ENCODE results near the gene FIS1.

FIS1 gene

GRCh38 chr7:101234636-101235035, 10.2 kb downstream of the FIS1 start:
- WGBS (ENCODE audit: extremely low coverage, insufficient coverage, insufficient read length) = no CpG with 5 or more reads among the region's 5 CpGs
- no peak overlapping the region for H3K14ac ChIP-seq (ENCODE audit: low read length)

DNA sequence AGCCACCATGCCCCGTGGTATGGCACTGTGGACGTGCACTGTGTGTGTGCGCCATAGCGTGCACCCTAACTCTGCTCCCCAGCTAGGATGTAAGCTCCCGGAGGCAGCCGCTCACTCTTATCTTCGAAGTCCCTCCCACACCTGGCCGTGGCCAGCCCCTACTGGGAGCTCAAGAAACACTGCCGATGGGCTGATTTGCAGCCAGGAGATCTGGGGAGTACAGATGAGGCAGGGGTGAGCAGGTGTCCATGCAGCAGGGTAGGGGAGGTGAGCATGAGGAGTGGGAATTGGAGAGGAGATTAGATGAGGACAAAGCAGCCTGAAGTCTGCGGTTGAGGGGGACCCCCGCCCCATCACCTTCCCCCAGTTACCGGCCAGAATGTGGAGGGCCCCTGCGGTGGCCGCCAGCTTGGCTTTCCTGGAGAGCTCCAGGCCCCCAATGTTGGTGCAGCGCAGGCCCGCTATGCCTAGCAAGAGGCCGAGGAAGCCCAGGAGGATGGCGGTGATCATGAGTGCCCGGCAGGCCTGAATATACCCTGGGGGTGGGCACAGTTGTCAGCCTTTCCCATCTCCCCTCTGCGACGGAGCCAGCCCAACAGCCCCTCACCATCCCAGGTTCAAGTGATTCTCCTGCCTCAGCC, 10.9 kb downstream of the FIS1 start:
- H2BK12ac ChIP-seq (ENCODE audit: low read length) = no peak overlapping the region
- H3K4ac ChIP-seq (ENCODE audit: low read depth, low read length) = no peak overlapping the region
- no peak for DNase-seq
- no peak overlapping the region for H3K4me2 ChIP-seq (ENCODE audit: low read length)
- no peaks in the 10 kb centered on the region for H3K9me3 ChIP-seq (ENCODE audit: insufficient read depth, low read depth, low read length)
- H3K9ac ChIP-seq (ENCODE audit: low read length) = no peak overlapping the region
- no peak overlapping the region for H2BK5ac ChIP-seq (ENCODE audit: low read depth, low read length, poor library complexity)
- peaks cover 10 to 24% of the 10 kb centered on the region in 2 experiments for H3K4me1 ChIP-seq (ENCODE audit: control insufficient read depth in 1 of 2, insufficient read depth in 2 of 2, low read length in 2 of 2)
- H2AFZ ChIP-seq (ENCODE audit: insufficient read depth, low read length, poor library complexity) = no peak overlapping the region
- H3K4me3 ChIP-seq (ENCODE audit: low read depth, low read length) = no peak overlapping the region
- no peak overlapping the region for H4K91ac ChIP-seq (ENCODE audit: low read depth, low read length)
- H3K14ac ChIP-seq (ENCODE audit: low read length) = no peak overlapping the region
- H4K8ac ChIP-seq (ENCODE audit: low read depth, low read length) = no peak overlapping the region
- no peak overlapping the region for H2BK120ac ChIP-seq (ENCODE audit: insufficient read depth, low read length, poor library complexity)
- no peaks in the 10 kb centered on the region for H3K27me3 ChIP-seq (ENCODE audit: insufficient read depth, low read length)
- no CpG with 5 or more reads among the region's 21 CpGs for WGBS (ENCODE audit: extremely low coverage, insufficient coverage, insufficient read length)
- no peak overlapping the region for H2AK5ac ChIP-seq (ENCODE audit: low read length)
- H3K18ac ChIP-seq (ENCODE audit: low read length) = no peak overlapping the region
- peaks cover 18 to 28% of the 10 kb centered on the region in 2 experiments for H3K36me3 ChIP-seq (ENCODE audit: control insufficient read depth in 1 of 2, insufficient read depth in 2 of 2, low read length in 2 of 2)
- no peak overlapping the region for H3K23ac ChIP-seq (ENCODE audit: low read length)
- H3K27ac ChIP-seq (ENCODE audit: low read depth, low read length) = no peak overlapping the region
- peaks cover 7% of the 10 kb centered on the region for H3K79me1 ChIP-seq (ENCODE audit: low read length)
- no peak overlapping the region for H4K12ac ChIP-seq (ENCODE audit: low read depth, low read length)
- no peaks in the 10 kb centered on the region for H3K79me2 ChIP-seq (ENCODE audit: control insufficient read depth, insufficient read depth, low read length, poor library complexity)

More at GRCh38 chr7:101234636-101235035, 10.2 kb downstream of the FIS1 start:
- H3K27ac ChIP-seq (ENCODE audit: low read depth, low read length) = no peak overlapping the region
- no peak overlapping the region for H4K91ac ChIP-seq (ENCODE audit: low read depth, low read length)
- H3K27me3 ChIP-seq (ENCODE audit: insufficient read depth, low read length) = no peaks in the 10 kb centered on the region
- no peak overlapping the region for H2BK120ac ChIP-seq (ENCODE audit: insufficient read depth, low read length, poor library complexity)
- no peaks in the 10 kb centered on the region for H3K79me2 ChIP-seq (ENCODE audit: control insufficient read depth, insufficient read depth, low read length, poor library complexity)
- H3K36me3 ChIP-seq (ENCODE audit: control insufficient read depth in 1 of 2, insufficient read depth in 2 of 2, low read length in 2 of 2) = peaks cover 22 to 33% of the 10 kb centered on the region in 2 experiments
- no peak overlapping the region for H3K4ac ChIP-seq (ENCODE audit: low read depth, low read length)
- H2AK5ac ChIP-seq (ENCODE audit: low read length) = no peak overlapping the region
- no peak overlapping the region for H2BK12ac ChIP-seq (ENCODE audit: low read length)
- H3K9me3 ChIP-seq (ENCODE audit: insufficient read depth, low read depth, low read length) = no peaks in the 10 kb centered on the region
- DNase-seq = no peak
- H3K79me1 ChIP-seq (ENCODE audit: low read length) = peaks cover 13% of the 10 kb centered on the region
- H2AFZ ChIP-seq (ENCODE audit: insufficient read depth, low read length, poor library complexity) = no peak overlapping the region
- no peak overlapping the region for H3K9ac ChIP-seq (ENCODE audit: low read length)
- H3K4me2 ChIP-seq (ENCODE audit: low read length) = no peak overlapping the region
- no peak overlapping the region for H2BK5ac ChIP-seq (ENCODE audit: low read depth, low read length, poor library complexity)
- no peak overlapping the region for H4K8ac ChIP-seq (ENCODE audit: low read depth, low read length)
- peaks cover 16 to 29% of the 10 kb centered on the region in 2 experiments for H3K4me1 ChIP-seq (ENCODE audit: control insufficient read depth in 1 of 2, insufficient read depth in 2 of 2, low read length in 2 of 2)
- H3K4me3 ChIP-seq (ENCODE audit: low read depth, low read length) = no peak overlapping the region
- no peak overlapping the region for H4K12ac ChIP-seq (ENCODE audit: low read depth, low read length)
- H3K23ac ChIP-seq (ENCODE audit: low read length) = no peak overlapping the region
- no peak overlapping the region for H3K18ac ChIP-seq (ENCODE audit: low read length)

GRCh38 chr7:101232141-101232850, 12.6 kb downstream of the FIS1 start:
- WGBS (ENCODE audit: extremely low coverage, insufficient coverage, insufficient read length) = no CpG with 5 or more reads among the region's 52 CpGs

GRCh38 chr7:101231644-101232043, 13.2 kb downstream of the FIS1 start:
- WGBS (ENCODE audit: extremely low coverage, insufficient coverage, insufficient read length) = no CpG with 5 or more reads among the region's 7 CpGs
- Histone ChIP-seq H3K4me2 (ENCODE audit: low read length) (peak overlapping the region; percentile 92), H3K18ac (ENCODE audit: low read length) (peak overlapping the region; percentile 15), H2BK5ac (ENCODE audit: low read depth, low read length, poor library complexity) (no peak overlapping the region), H3K27ac (ENCODE audit: low read depth, low read length) (peak overlapping the region; percentile 44), H3K36me3 (ENCODE audit: control insufficient read depth in 1 of 2, insufficient read depth in 2 of 2, low read length in 2 of 2) (peaks cover 7 to 19% of the 10 kb centered on the region in 2 experiments), H4K12ac (ENCODE audit: low read depth, low read length) (peak overlapping the region; percentile 35), H3K9me3 (ENCODE audit: insufficient read depth, low read depth, low read length) (no peaks in the 10 kb centered on the region), H3K23ac (ENCODE audit: low read length) (no peak overlapping the region), H3K79me2 (ENCODE audit: control insufficient read depth, insufficient read depth, low read length, poor library complexity) (no peaks in the 10 kb centered on the region), H2AK5ac (ENCODE audit: low read length) (peak overlapping the region; percentile 26), H2BK120ac (ENCODE audit: insufficient read depth, low read length, poor library complexity) (no peak overlapping the region), H3K14ac (ENCODE audit: low read length) (no peak overlapping the region), H2BK12ac (ENCODE audit: low read length) (no peak overlapping the region), H3K4ac (ENCODE audit: low read depth, low read length) (no peak overlapping the region), H2AFZ (ENCODE audit: insufficient read depth, low read length, poor library complexity) (peak overlapping the region; percentile 20), H3K4me3 (ENCODE audit: low read depth, low read length) (no peak overlapping the region), H4K8ac (ENCODE audit: low read depth, low read length) (peak overlapping the region; percentile 75), H3K4me1 (ENCODE audit: control insufficient read depth in 1 of 2, insufficient read depth in 2 of 2, low read length in 2 of 2) (peaks cover 6 to 10% of the 10 kb centered on the region in 2 experiments), H3K79me1 (ENCODE audit: low read length) (peaks cover 7% of the 10 kb centered on the region), H3K9ac (ENCODE audit: low read length) (no peak overlapping the region), H4K91ac (ENCODE audit: low read depth, low read length) (peak overlapping the region; percentile 87), H3K27me3 (ENCODE audit: insufficient read depth, low read length) (no peaks in the 10 kb centered on the region)
- peak in 1 of 2 donors; percentile 51 for DNase-seq

More at GRCh38 chr7:101232141-101232850, 12.6 kb downstream of the FIS1 start:
- Histone ChIP-seq H3K14ac (ENCODE audit: low read length) (peak overlapping the region; percentile 73), H3K4ac (ENCODE audit: low read depth, low read length) (peak overlapping the region; percentile 19), H2AK5ac (ENCODE audit: low read length) (peak overlapping the region; percentile 26), H4K12ac (ENCODE audit: low read depth, low read length) (peak overlapping the region; percentile 5), H3K23ac (ENCODE audit: low read length) (no peak overlapping the region), H2BK120ac (ENCODE audit: insufficient read depth, low read length, poor library complexity) (no peak overlapping the region), H2AFZ (ENCODE audit: insufficient read depth, low read length, poor library complexity) (peak overlapping the region; percentile 48), H3K9ac (ENCODE audit: low read length) (no peak overlapping the region), H3K79me2 (ENCODE audit: control insufficient read depth, insufficient read depth, low read length, poor library complexity) (no peaks in the 10 kb centered on the region), H4K91ac (ENCODE audit: low read depth, low read length) (peak overlapping the region; percentile 87), H3K9me3 (ENCODE audit: insufficient read depth, low read depth, low read length) (no peaks in the 10 kb centered on the region), H3K27ac (ENCODE audit: low read depth, low read length) (peak overlapping the region; percentile 44), H3K18ac (ENCODE audit: low read length) (peak overlapping the region; percentile 88), H3K4me1 (ENCODE audit: control insufficient read depth in 1 of 2, insufficient read depth in 2 of 2, low read length in 2 of 2) (peaks cover 6 to 10% of the 10 kb centered on the region in 2 experiments), H3K4me3 (ENCODE audit: low read depth, low read length) (peak overlapping the region; percentile 68), H4K8ac (ENCODE audit: low read depth, low read length) (peak overlapping the region; percentile 75), H2BK12ac (ENCODE audit: low read length) (no peak overlapping the region), H3K36me3 (ENCODE audit: control insufficient read depth in 1 of 2, insufficient read depth in 2 of 2, low read length in 2 of 2) (peaks cover 12 to 21% of the 10 kb centered on the region in 2 experiments), H2BK5ac (ENCODE audit: low read depth, low read length, poor library complexity) (peak overlapping the region; percentile 45), H3K4me2 (ENCODE audit: low read length) (peak overlapping the region; percentile 92), H3K79me1 (ENCODE audit: low read length) (peaks cover 7% of the 10 kb centered on the region), H3K27me3 (ENCODE audit: insufficient read depth, low read length) (no peaks in the 10 kb centered on the region)
- DNase-seq = peak; percentile 87 to 89
